ENCODE results near the gene TBATA.

TBATA gene

GRCh38 chr10:70748305-70748704 lies 36.9 kb downstream of the TBATA start:
- TF ChIP-seq CTCF (IDR thresholded peaks at IDR 0.05; ENCODE audit: low read depth, low read length): no peak
- no peak for TF ChIP-seq MAX (IDR thresholded peaks at IDR 0.05; ENCODE audit: low read depth, low read length)
- no peak for TF ChIP-seq MYC (IDR thresholded peaks at IDR 0.05; ENCODE audit: low read depth, low read length)
- no peak for TF ChIP-seq POLR2A (IDR thresholded peaks at IDR 0.05; ENCODE audit: extremely low read depth, insufficient read length)
- DNase-seq (ENCODE audit: low read depth): no peak
- H3K4me3 ChIP-seq (ENCODE audit: low read depth, low read length): no peak overlapping the region

GRCh38 chr10:70747192-70747965 lies 37.8 kb downstream of the TBATA start:
- no peak for TF ChIP-seq MAX (IDR thresholded peaks at IDR 0.05; ENCODE audit: low read depth, low read length)
- TF ChIP-seq POLR2A (IDR thresholded peaks at IDR 0.05; ENCODE audit: extremely low read depth, insufficient read length): no peak
- TF ChIP-seq MYC (IDR thresholded peaks at IDR 0.05; ENCODE audit: low read depth, low read length): no peak
- DNase-seq (ENCODE audit: low read depth): no peak
- no peak overlapping the region for H3K4me3 ChIP-seq (ENCODE audit: low read depth, low read length)

- no peak for DNase-seq (ENCODE audit: low read depth)
- no peak for TF ChIP-seq POLR2A (IDR thresholded peaks at IDR 0.05; ENCODE audit: extremely low read depth, insufficient read length)
- TF ChIP-seq MAX (IDR thresholded peaks at IDR 0.05; ENCODE audit: low read depth, low read length): no peak
- no peak for TF ChIP-seq MYC (IDR thresholded peaks at IDR 0.05; ENCODE audit: low read depth, low read length)
- no peak for TF ChIP-seq CTCF (IDR thresholded peaks at IDR 0.05; ENCODE audit: low read depth, low read length)
- H3K4me3 ChIP-seq (ENCODE audit: low read depth, low read length): no peak overlapping the region
Observed at GRCh38 chr10:70745555-70745954, 39.6 kb downstream of the TBATA start.

- H3K4me3 ChIP-seq (ENCODE audit: low read depth, low read length): no peak overlapping the region
- DNase-seq (ENCODE audit: low read depth): no peak
- TF ChIP-seq MAX (IDR thresholded peaks at IDR 0.05; ENCODE audit: low read depth, low read length) (no peak), POLR2A (IDR thresholded peaks at IDR 0.05; ENCODE audit: extremely low read depth, insufficient read length) (no peak)
Observed at GRCh38 chr10:70744617-70745143, 40.5 kb downstream of the TBATA start.

- DNase-seq (ENCODE audit: low read depth): no peak
- TF ChIP-seq CTCF (IDR thresholded peaks at IDR 0.05; ENCODE audit: low read depth, low read length) (no peak), MAX (IDR thresholded peaks at IDR 0.05; ENCODE audit: low read depth, low read length) (no peak), MYC (IDR thresholded peaks at IDR 0.05; ENCODE audit: low read depth, low read length) (no peak), POLR2A (IDR thresholded peaks at IDR 0.05; ENCODE audit: extremely low read depth, insufficient read length) (no peak)
- H3K4me3 ChIP-seq (ENCODE audit: low read depth, low read length): no peak overlapping the region
Observed at GRCh38 chr10:70743879-70744278, 41.3 kb downstream of the TBATA start.

GRCh38 chr10:70743430-70743788 lies 41.8 kb downstream of the TBATA start:
- no peak overlapping the region for H3K4me3 ChIP-seq (ENCODE audit: low read depth, low read length)
- TF ChIP-seq CTCF (IDR thresholded peaks at IDR 0.05; ENCODE audit: low read depth, low read length) (no peak), MAX (IDR thresholded peaks at IDR 0.05; ENCODE audit: low read depth, low read length) (no peak), MYC (IDR thresholded peaks at IDR 0.05; ENCODE audit: low read depth, low read length) (no peak), POLR2A (IDR thresholded peaks at IDR 0.05; ENCODE audit: extremely low read depth, insufficient read length) (no peak)
- no peak for DNase-seq (ENCODE audit: low read depth)
